Suprapubic skin (tissue), 4 donors: Measurements from ENCODE around the gene CUBN.
"Not testable (repeated sequence)": the region's sequence is repeated elsewhere in the genome, so short reads cannot be mapped to it uniquely, and the experiment has no call there.

Source experiments
- EP300 ChIP-seq: sonication (generic); formaldehyde crosslinking; IDR thresholded peaks from one replicate; pipeline ENCODE4 v1.6.1; 2017; ENCODE audit warnings: antibody characterized with exemption
- POLR2A ChIP-seq, 2 donors: fragments of 450-650 bp; IDR thresholded peaks; one replicate each; pipeline ENCODE4 v1.6.1; 2017; ENCODE audit warnings: antibody characterized with exemption in 2 of 2, mild to moderate bottlenecking in 2 of 2, moderate library complexity in 2 of 2
- POLR2AphosphoS5 ChIP-seq, 3 donors: sonication (generic); formaldehyde crosslinking; IDR thresholded peaks; one replicate each; pipeline ENCODE4 v1.6.1; 2017; ENCODE audit warnings: antibody characterized with exemption in 3 of 3
- TF ChIP-seq, protein P1 (sequence below), 2 donors: fragments of 200-600 bp in 1 of 2; fragments of 450-650 bp in 1 of 2; sonication (generic) in 1 of 2; IDR thresholded peaks; one replicate each; pipeline ENCODE4 v1.5.1; 2016 to 2019; ENCODE audit warnings: antibody characterized with exemption in 2 of 2, mild to moderate bottlenecking in 1 of 2, moderate library complexity in 1 of 2

DNA sequence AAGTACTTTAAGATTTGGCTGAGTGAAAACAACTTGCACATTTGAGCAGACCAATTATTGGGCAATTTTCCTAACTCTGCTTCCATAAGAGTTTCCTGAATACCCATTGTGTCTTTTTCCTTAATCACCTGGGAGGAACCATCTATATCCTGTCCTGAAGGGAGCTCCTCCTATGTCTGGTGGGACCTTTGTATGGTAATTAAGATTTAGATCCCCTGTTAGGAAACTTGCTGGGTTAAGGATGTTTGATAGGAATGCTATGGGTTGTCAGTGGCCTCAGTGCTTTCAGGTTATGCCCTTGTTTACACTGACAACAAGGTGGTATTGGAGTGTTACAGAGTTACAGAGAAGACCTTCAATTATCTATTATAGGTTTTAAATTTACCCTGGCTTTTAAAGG is 116.9 kb downstream of the CUBN start:
- TF ChIP-seq, protein P1, sequence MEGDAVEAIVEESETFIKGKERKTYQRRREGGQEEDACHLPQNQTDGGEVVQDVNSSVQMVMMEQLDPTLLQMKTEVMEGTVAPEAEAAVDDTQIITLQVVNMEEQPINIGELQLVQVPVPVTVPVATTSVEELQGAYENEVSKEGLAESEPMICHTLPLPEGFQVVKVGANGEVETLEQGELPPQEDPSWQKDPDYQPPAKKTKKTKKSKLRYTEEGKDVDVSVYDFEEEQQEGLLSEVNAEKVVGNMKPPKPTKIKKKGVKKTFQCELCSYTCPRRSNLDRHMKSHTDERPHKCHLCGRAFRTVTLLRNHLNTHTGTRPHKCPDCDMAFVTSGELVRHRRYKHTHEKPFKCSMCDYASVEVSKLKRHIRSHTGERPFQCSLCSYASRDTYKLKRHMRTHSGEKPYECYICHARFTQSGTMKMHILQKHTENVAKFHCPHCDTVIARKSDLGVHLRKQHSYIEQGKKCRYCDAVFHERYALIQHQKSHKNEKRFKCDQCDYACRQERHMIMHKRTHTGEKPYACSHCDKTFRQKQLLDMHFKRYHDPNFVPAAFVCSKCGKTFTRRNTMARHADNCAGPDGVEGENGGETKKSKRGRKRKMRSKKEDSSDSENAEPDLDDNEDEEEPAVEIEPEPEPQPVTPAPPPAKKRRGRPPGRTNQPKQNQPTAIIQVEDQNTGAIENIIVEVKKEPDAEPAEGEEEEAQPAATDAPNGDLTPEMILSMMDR (IDR thresholded peaks at IDR 0.05): not testable (repeated sequence)
- not testable (repeated sequence) for TF ChIP-seq POLR2AphosphoS5 (IDR thresholded peaks at IDR 0.05); POLR2A (IDR thresholded peaks at IDR 0.05); EP300
